Astrocyte of the spinal cord (primary cell): Measurements from ENCODE around the gene MORN1.
A peak's percentile ranks its signal among the peaks of the same experiment; 100 is the strongest.

ENCODE experiments used
- DNase-seq: peaks from one replicate; pipeline ENCODE4 v3.0.0; 2011; ENCODE audit warnings: low read depth, low spot score
- H3K4me3 ChIP-seq: 2 replicates; pipeline ENCODE4 v1.5.1; 2011; ENCODE audit warnings: low read depth, mild to moderate bottlenecking, low read length, moderate library complexity
- CTCF ChIP-seq: IDR thresholded peaks from 2 replicates; pipeline ENCODE4 v1.5.1; 2012; ENCODE audit warnings: low read depth, mild to moderate bottlenecking, low read length, inconsistent platforms
- in situ Hi-C: cut with HindIII; loops from 2 replicates; pipeline ENCODE4 v1.10.0; 2017; ENCODE audit warnings: low sequenced_read_pairs

Gene MORN1

GRCh38 chr1:2319291-2319690, 72.1 kb downstream of the MORN1 start:
- DNase-seq: no peak
- TF ChIP-seq CTCF: no peak
- H3K4me3 ChIP-seq: no peak overlapping the region
- in situ Hi-C loops: no loop called here

- in situ Hi-C loops: no loop called here
- TF ChIP-seq CTCF: no peak
- DNase-seq: no peak
- H3K4me3 ChIP-seq: no peak overlapping the region
Observed at GRCh38 chr1:2318314-2319278, 72.8 kb downstream of the MORN1 start.

- H3K4me3 ChIP-seq: no peak overlapping the region
- no peak for TF ChIP-seq CTCF
- no peak for DNase-seq
- in situ Hi-C loops: no loop called here
Observed at GRCh38 chr1:2317230-2318065, 73.9 kb downstream of the MORN1 start.

GRCh38 chr1:2316451-2316961, 74.8 kb downstream of the MORN1 start:
- DNase-seq: peak; percentile 45
- in situ Hi-C loops: no loop called here
- H3K4me3 ChIP-seq: no peak overlapping the region
- no peak for TF ChIP-seq CTCF

GRCh38 chr1:2315674-2316450, 75.5 kb downstream of the MORN1 start:
- DNase-seq: no peak
- H3K4me3 ChIP-seq: no peak overlapping the region
- no peak for TF ChIP-seq CTCF
- in situ Hi-C loops: no loop called here
